RWPE2 (cell line): ENCODE data around the gene DSG4.

Source experiments
- ATAC-seq: fragments of 200-7000 bp; cut with Tn5 transposase; 3 replicates; pipeline ENCODE4 v1.9.1; 2021; ENCODE audit warnings: low read depth
- DNase-seq: peaks from one replicate; pipeline ENCODE4 v3.0.0-alpha.2; 2020; ENCODE audit warnings: low spot score
- H3K27ac ChIP-seq: fragments of 450-650 bp; 2 replicates; pipeline ENCODE4 v1.5.1; 2017; ENCODE audit warnings: mild to moderate bottlenecking; ENCODE audit not compliant: poor library complexity, severe bottlenecking
- H3K27me3 ChIP-seq: fragments of 250-450 bp; sonication (Bioruptor Pico); 2 replicates; pipeline ENCODE4 v1.5.1; 2021; ENCODE audit warnings: mild to moderate bottlenecking, moderate library complexity; ENCODE audit not compliant: insufficient read depth, poor library complexity, severe bottlenecking
- H3K36me3 ChIP-seq: fragments of 250-450 bp; sonication (Bioruptor Pico); 2 replicates; pipeline ENCODE4 v1.5.1; 2020; ENCODE audit warnings: low read depth, mild to moderate bottlenecking, moderate library complexity
- H3K4me1 ChIP-seq: fragments of 250-450 bp; sonication (Bioruptor Pico); 2 replicates; pipeline ENCODE4 v1.5.1; 2021; ENCODE audit warnings: mild to moderate bottlenecking, moderate library complexity; ENCODE audit not compliant: insufficient read depth, poor library complexity, severe bottlenecking
- H3K4me3 ChIP-seq: fragments of 250-450 bp; sonication (Bioruptor Pico); 2 replicates; pipeline ENCODE4 v1.5.1; 2021; ENCODE audit warnings: mild to moderate bottlenecking, moderate library complexity; ENCODE audit not compliant: severe bottlenecking
- H3K9me3 ChIP-seq: fragments of 250-450 bp; sonication (Bioruptor Pico); 2 replicates; pipeline ENCODE4 v1.5.1; 2021; ENCODE audit warnings: mild to moderate bottlenecking, moderate library complexity; ENCODE audit not compliant: severe bottlenecking
- CTCF ChIP-seq: fragments of 450-650 bp; IDR thresholded peaks from one replicate; pipeline ENCODE4 v1.5.1; 2017; ENCODE audit warnings: mild to moderate bottlenecking, moderate library complexity; ENCODE audit not compliant: poor library complexity, severe bottlenecking

The DSG4 gene

GRCh38 chr18:31380912-31381311, 4.3 kb downstream of the DSG4 start:
- ATAC-seq: no peak
- no peak for DNase-seq
- no peaks in the 10 kb centered on the region for H3K27me3 ChIP-seq
- no peaks in the 10 kb centered on the region for H3K4me1 ChIP-seq
- no peak overlapping the region for H3K4me3 ChIP-seq
- no peak for TF ChIP-seq CTCF
- no peak overlapping the region for H3K27ac ChIP-seq
- no peaks in the 10 kb centered on the region for H3K9me3 ChIP-seq
- H3K36me3 ChIP-seq: no peaks in the 10 kb centered on the region

- Histone ChIP-seq H3K4me3 (no peak overlapping the region), H3K9me3 (no peaks in the 10 kb centered on the region), H3K36me3 (no peaks in the 10 kb centered on the region), H3K27me3 (no peaks in the 10 kb centered on the region), H3K27ac (no peak overlapping the region), H3K4me1 (no peaks in the 10 kb centered on the region)
- ATAC-seq (no peak), DNase-seq (no peak)
- no peak for TF ChIP-seq CTCF
Observed at GRCh38 chr18:31382107-31382506, 5.5 kb downstream of the DSG4 start.

- ATAC-seq (no peak), DNase-seq (no peak)
- no peaks in the 10 kb centered on the region for H3K4me1 ChIP-seq
- no peak overlapping the region for H3K4me3 ChIP-seq
- no peak overlapping the region for H3K27ac ChIP-seq
- H3K27me3 ChIP-seq: no peaks in the 10 kb centered on the region
- TF ChIP-seq CTCF: no peak
- H3K36me3 ChIP-seq: no peaks in the 10 kb centered on the region
- no peaks in the 10 kb centered on the region for H3K9me3 ChIP-seq
Observed at GRCh38 chr18:31386741-31387140, 10.2 kb downstream of the DSG4 start.

DNA sequence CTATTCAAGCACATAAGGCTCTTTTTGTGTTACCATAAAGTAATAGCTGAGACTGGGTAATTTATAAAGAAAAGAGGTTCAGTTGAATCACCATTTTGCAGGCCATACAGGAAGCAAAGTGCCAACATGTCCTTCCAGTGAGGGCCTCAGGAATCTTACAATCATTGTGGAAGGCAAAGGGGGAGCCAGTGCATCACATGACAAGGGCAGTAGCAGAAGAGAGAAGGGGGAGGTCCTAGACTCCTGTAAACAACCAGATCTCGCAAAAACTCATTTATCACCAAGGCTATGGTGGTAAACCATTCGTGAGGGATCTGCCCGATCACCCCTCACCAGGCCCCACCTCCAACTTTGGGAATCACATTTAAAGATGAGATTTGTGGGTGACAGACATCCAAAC, 16.7 kb downstream of the DSG4 start:
- Histone ChIP-seq H3K9me3 (no peaks in the 10 kb centered on the region), H3K36me3 (no peaks in the 10 kb centered on the region), H3K27me3 (no peaks in the 10 kb centered on the region), H3K4me3 (no peak overlapping the region), H3K4me1 (no peaks in the 10 kb centered on the region), H3K27ac (no peak overlapping the region)
- DNase-seq: no peak
- no peak for TF ChIP-seq CTCF
- no peak for ATAC-seq

DNA sequence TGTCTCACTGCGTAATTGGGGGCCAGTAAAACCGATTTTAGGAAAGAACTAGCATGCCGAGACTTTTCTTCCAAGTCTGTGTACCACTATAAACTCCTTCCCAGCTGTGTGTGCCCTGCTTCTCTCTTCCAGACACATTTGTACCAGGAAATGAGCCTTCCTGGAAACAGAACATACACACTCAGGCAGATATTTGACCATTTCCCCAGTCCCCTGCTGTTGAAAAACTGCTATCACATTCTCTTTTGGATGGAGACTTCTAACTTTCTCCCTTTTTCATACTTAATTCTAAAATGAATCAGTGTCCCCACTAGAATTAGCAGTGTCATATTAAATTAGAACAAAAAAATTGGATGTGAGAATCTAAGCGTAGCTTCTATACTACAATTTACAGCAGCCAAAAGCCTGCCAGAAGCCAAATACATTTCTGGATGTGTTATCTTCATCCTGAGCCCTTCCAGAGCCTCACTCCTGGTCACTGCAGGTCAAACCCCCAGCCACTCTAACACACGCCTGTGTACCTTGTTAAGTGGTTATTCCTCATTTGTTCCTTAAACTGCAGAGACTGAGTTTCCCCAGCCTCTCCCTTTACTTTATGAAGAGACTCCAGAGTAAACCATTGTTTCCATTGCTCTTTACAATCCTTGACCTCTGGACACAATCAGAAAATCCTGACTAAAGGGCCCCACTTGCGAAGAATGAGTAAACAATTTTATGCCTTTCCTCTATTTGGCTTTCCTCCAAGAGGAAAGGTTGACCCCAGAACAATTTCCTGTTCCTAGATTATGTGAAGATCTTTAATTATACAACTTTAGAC, 20.4 kb downstream of the DSG4 start:
- Histone ChIP-seq H3K4me3 (no peak overlapping the region), H3K36me3 (no peaks in the 10 kb centered on the region), H3K27me3 (no peaks in the 10 kb centered on the region), H3K9me3 (no peaks in the 10 kb centered on the region), H3K4me1 (peaks cover 4% of the 10 kb centered on the region), H3K27ac (no peak overlapping the region)
- DNase-seq: no peak
- ATAC-seq: no peak
- no peak for TF ChIP-seq CTCF
